Epithelial cell of esophagus (primary cell): Measurements from ENCODE around the gene DOP1A.

ENCODE experiments used
- DNase-seq: peaks from one replicate; pipeline ENCODE4 v3.0.0; 2010; ENCODE audit warnings: low read depth
- H3K4me3 ChIP-seq: 2 replicates; pipeline ENCODE4 v1.5.1; 2011; ENCODE audit warnings: mild to moderate bottlenecking, low read length, control low read depth
- CTCF ChIP-seq: IDR thresholded peaks from 2 replicates; pipeline ENCODE4 v1.5.1; 2011; ENCODE audit warnings: low read depth, mild to moderate bottlenecking, low read length, control low read depth, inconsistent platforms; ENCODE audit not compliant: insufficient read depth; ENCODE audit errors: missing control alignments

The DOP1A gene

GRCh38 chr6:83044091-83044768 lies 23.2 kb upstream of the DOP1A start:
- no peak for TF ChIP-seq CTCF
- H3K4me3 ChIP-seq: no peak overlapping the region
- no peak for DNase-seq

DNA sequence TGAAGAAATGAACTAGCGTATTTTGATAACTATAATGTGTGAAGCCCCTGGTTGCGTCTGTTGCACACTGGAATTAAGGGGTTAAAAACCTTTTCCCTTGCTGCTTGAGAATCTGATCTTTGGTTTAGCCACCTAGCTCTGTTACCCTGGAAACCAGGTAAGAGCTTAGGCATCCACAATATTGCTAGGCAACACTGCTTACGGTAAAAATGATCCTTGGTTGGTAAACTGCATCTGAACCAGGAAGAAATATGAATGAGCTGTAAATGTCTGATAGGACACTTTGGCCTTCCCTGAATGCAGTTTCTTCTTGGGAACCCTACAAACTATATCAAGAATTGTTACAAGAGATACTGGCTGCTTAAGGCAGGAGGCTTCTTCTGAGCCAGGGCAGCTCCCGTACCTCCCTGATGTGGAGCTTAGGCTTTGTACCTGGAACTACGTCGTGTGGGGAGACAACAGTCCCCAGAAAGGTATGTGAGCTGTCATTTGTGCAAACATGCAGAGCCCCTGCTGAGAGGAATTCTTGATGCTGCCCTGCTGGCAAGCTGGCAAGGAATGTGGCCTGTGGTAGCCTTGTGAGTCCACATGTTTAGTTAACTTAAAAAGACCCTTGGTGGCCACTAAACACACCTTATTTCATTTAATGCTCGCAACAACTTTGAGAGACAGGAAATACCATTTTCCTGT lies 20.3 kb upstream of the DOP1A start:
- H3K4me3 ChIP-seq: no peak overlapping the region
- no peak for TF ChIP-seq CTCF
- DNase-seq: no peak

DNA sequence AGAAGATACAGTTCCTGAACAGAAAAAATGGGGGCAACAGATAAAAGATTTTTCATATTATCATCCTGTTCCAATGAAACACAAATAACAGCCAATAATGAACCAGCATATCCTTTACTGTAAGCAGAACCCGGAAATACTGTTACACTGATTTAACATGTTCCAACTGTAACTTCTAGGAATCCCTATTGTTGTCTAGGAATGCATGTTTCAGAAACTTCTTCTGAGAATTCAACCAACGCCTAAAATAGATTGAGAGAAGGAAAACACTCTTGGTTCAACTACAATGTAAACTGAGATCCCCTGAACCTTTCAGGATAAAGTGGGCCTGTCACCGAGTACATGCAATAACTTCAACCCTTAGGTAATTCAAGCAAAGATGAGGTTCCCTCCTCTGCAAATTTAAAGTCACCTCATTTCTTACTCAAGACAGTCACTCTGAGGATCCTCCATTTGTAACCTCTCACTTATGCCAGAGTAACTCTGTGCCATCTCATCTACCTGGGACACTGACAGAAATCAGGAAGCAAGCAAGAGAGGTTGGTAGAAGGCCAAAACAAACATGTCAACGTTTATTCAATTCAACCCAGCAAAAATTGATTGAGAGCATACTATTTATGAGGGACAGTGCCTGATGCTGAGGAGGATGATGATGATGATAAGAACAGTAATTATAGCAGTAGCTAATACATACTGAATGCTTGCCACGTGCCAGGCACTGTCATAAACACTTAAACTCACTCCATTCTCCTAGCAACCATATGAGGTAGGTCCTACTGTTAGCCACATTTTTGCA lies 15.9 kb upstream of the DOP1A start:
- peak; percentile 26 for DNase-seq
- H3K4me3 ChIP-seq: no peak overlapping the region
- no peak for TF ChIP-seq CTCF

DNA sequence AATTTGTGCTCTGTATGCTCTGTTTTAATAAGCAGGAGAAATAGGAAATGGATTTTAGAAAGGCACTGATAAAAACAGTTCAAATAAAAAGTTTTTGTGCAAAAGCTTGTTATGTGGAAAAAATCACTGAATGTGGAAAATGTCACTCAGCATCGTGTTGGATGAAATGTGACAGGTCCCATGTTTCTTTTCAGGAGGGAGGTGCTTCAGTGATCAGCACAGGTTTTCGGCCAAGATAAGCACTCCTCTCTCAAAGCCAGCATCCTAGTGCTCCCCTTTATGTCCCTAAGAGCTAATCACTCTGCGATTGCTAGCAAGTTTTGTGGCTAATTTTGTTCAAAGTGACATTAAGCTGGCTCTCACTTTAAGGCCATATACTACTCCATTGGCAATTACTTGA lies 13.8 kb upstream of the DOP1A start:
- no peak overlapping the region for H3K4me3 ChIP-seq
- no peak for TF ChIP-seq CTCF
- DNase-seq: no peak

DNA sequence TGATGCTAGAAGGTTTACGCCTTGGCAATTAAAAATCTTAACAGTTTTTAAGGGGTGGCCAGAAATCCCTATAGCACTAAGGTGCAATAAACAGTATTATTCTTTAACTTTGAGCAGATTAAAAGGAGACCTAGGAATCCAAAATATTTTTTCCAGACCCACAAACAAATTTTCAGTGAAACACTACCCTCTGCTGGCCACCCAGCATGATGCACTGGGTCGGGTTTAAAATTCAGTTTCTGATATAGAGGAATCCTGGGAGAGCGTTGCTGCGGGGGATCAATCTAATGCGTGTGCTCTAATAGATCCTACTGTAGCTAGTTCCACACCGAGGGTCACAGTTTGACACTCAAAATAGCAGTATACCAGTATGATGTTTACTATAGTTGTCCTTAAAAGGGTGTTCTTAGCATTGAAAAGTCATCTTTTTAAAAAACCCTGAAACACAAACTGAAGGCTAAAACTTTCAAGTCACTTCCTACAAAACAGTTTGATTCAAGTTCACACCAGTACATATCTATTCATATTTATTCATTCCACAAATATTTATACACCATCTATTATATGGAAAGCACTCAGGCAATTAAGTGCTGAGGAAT lies 12.0 kb upstream of the DOP1A start:
- peak; percentile 85 for TF ChIP-seq CTCF
- DNase-seq: peak; percentile 52
- H3K4me3 ChIP-seq: no peak overlapping the region

DNA sequence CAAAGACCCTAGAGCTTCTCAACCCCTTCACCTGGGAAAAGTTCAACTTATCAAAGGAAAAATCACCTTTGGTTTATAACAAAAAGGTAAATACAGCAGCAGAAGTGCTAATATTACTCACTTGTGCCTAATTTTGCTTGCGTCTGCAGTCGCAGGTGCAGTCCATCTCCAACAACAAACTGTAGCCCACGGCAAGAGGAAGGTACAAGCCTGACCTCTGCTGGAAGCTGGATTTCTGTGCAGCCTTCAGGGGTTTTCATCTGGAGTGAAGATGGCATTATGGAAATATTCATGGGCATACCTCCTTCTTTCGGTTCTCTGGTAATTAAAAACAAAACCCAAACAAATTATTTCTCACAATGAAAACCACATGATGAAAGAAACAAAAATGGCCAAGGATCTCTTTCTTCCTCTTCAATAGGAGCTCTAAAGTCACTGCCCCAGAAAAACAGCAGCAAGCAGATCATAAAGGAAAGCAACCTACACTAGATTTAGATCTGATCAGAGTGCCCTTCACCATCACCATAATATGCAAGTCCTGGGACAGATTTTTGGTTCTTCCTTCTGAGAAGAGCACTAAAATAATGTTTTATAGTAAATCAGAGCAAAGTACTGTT lies 9.7 kb upstream of the DOP1A start:
- peak; percentile 66 for DNase-seq

More for the DNA sequence above, 9.7 kb upstream of the DOP1A start:
- no peak overlapping the region for H3K4me3 ChIP-seq
- peak; percentile 86 for TF ChIP-seq CTCF
